ENCODE measurements around the gene CDC6. TPM values are rescaled to one million over a fixed set of nuclear protein-coding genes. Genes with fewer than 3 reads are reported as not detected.

Gene CDC6
- total and polyA plus RNA-seq, 12 donors, result 0.49 to 3.0 (median 0.86) TPM

GRCh38 chr17:40312131-40312731, 24.6 kb downstream of the CDC6 start:
- no peak for TF ChIP-seq CTCF (IDR thresholded peaks at IDR 0.05)
- 31 to 35% methylated on average over 7 of the region's 7 CpGs for WGBS, 2 donors
- H3K27ac ChIP-seq, result peak overlapping the region; percentile 10 to 98 (median 92)
- H3K4me1 ChIP-seq, result peaks cover 61 to 100% (median 97%) of the 10 kb centered on the region in 9 donors
- DNase-seq, result peak; percentile 54 to 68
- no peak overlapping the region for H3K4me3 ChIP-seq
- H3K9me3 ChIP-seq, result no peaks in the 10 kb centered on the region
- peak; percentile 6 to 70 (median 36) for ATAC-seq
- intact Hi-C loops (cut with DNase I), result loop anchor here in 1 of 10 donors (5.0 kb wide), 1 partner anchor 35 kb away; no protein-coding TSS in a partner anchor
- H3K36me3 ChIP-seq, result no peaks in the 10 kb centered on the region
- H3K27me3 ChIP-seq, result no peaks in the 10 kb centered on the region

GRCh38 chr17:40312893-40313667, 25.4 kb downstream of the CDC6 start:
- DNase-seq, result peak in 1 of 2 donors; percentile 3
- Histone ChIP-seq H3K4me3 (no peak overlapping the region), H3K27me3 (no peaks in the 10 kb centered on the region), H3K9me3 (no peaks in the 10 kb centered on the region), H3K36me3 (no peaks in the 10 kb centered on the region), H3K27ac (peak overlapping the region; percentile 10 to 98 (median 92)), H3K4me1 (peaks cover 58 to 99% (median 96%) of the 10 kb centered on the region in 9 donors)
- no peak for TF ChIP-seq CTCF (IDR thresholded peaks at IDR 0.05)
- intact Hi-C loops (cut with DNase I), result loop anchor here in 1 of 10 donors (5.0 kb wide), 1 partner anchor 34 kb away; no protein-coding TSS in a partner anchor
- WGBS, 2 donors, result 61 to 65% methylated on average over 4 of the region's 4 CpGs
- ATAC-seq, result no peak

GRCh38 chr17:40313668-40314583, 26.2 kb downstream of the CDC6 start:
- intact Hi-C loops (cut with DNase I), result loop anchor here in 1 of 10 donors (5.0 kb wide), 1 partner anchor 33 kb away; no protein-coding TSS in a partner anchor

More at GRCh38 chr17:40313668-40314583, 26.2 kb downstream of the CDC6 start:
- Histone ChIP-seq H3K27ac (peak overlapping the region in 9 of 10 donors; percentile 76 to 98 (median 97)), H3K9me3 (no peaks in the 10 kb centered on the region), H3K4me1 (peaks cover 55 to 96% (median 90%) of the 10 kb centered on the region in 9 donors), H3K27me3 (no peaks in the 10 kb centered on the region), H3K4me3 (no peak overlapping the region), H3K36me3 (no peaks in the 10 kb centered on the region)
- no peak for DNase-seq
- 58 to 67% methylated on average over 7 of the region's 7 CpGs for WGBS, 2 donors
- no peak for TF ChIP-seq CTCF (IDR thresholded peaks at IDR 0.05)
- ATAC-seq, result no peak
